22Rv1 (cell line): ENCODE data around the gene ELMOD3.
A peak's percentile ranks its signal among the peaks of the same experiment; 100 is the strongest.
"Not testable (repeated sequence)": the region's sequence is repeated elsewhere in the genome, so short reads cannot be mapped to it uniquely, and the experiment has no call there.

Experiments used
- H3K27ac ChIP-seq: fragments of 450-650 bp; 2 replicates; pipeline ENCODE4 v1.5.1; 2017
- ZFX ChIP-seq: fragments of 450-650 bp; IDR thresholded peaks from 2 replicates; pipeline ENCODE4 v1.6.1; 2017; ENCODE audit warnings: antibody characterized with exemption, borderline replicate concordance
- TF ChIP-seq, protein P1 (sequence below): fragments of 450-650 bp; IDR thresholded peaks from 2 replicates; pipeline ENCODE4 v1.5.1; 2017; ENCODE audit warnings: mild to moderate bottlenecking

ELMOD3 gene

DNA sequence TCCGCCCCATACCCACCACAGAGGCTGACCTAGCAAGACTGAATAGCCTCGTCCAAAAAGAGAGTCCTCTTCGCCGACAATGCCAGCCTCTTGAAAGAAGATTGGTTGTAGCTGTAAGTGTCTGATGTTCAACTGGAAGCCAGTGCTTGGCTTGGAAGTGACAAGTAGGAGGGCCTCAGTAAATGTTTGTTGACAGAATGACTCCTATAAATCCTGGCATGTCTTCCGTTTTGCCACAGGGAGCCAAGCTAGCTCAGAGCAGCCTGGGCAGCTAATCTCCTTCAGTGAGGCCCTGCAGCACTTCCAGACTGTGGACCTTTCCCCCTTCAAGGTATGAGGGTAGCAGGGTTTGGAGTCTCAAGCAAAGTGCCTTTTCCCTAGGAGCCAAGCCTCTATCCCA lies 14.9 kb downstream of the ELMOD3 start:
- H3K27ac ChIP-seq, result peak overlapping the region; percentile 61
- TF ChIP-seq, protein P1, sequence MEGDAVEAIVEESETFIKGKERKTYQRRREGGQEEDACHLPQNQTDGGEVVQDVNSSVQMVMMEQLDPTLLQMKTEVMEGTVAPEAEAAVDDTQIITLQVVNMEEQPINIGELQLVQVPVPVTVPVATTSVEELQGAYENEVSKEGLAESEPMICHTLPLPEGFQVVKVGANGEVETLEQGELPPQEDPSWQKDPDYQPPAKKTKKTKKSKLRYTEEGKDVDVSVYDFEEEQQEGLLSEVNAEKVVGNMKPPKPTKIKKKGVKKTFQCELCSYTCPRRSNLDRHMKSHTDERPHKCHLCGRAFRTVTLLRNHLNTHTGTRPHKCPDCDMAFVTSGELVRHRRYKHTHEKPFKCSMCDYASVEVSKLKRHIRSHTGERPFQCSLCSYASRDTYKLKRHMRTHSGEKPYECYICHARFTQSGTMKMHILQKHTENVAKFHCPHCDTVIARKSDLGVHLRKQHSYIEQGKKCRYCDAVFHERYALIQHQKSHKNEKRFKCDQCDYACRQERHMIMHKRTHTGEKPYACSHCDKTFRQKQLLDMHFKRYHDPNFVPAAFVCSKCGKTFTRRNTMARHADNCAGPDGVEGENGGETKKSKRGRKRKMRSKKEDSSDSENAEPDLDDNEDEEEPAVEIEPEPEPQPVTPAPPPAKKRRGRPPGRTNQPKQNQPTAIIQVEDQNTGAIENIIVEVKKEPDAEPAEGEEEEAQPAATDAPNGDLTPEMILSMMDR, result no peak
- TF ChIP-seq ZFX, result no peak

GRCh38 chr2:85371045-85371444 lies 16.5 kb downstream of the ELMOD3 start:
- TF ChIP-seq ZFX, result no peak
- TF ChIP-seq, protein P1, result no peak
- no peak overlapping the region for H3K27ac ChIP-seq

GRCh38 chr2:85376291-85377065 lies 21.9 kb downstream of the ELMOD3 start:
- no peak for TF ChIP-seq ZFX
- TF ChIP-seq, protein P1, result no peak
- no peak overlapping the region for H3K27ac ChIP-seq

DNA sequence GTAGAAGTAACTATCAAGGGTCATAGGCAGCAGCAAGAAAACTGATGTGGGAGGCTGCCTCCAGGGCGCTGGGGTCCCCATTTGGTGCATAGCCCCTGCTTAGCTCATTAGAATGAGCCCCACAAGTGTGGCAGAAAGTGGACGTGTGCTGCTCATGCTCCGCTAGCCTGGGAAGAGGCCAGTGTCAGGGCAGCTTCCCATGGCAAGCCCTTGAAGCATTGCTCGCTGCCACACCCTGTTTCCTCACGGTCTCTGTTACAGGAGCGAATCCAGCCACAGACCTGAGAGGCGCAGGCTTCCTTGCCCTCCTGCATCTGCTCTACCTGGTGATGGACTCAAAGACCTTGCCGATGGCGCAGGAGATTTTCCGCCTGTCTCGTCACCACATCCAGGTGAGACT lies 22.5 kb downstream of the ELMOD3 start:
- TF ChIP-seq, protein P1, result no peak
- no peak for TF ChIP-seq ZFX
- no peak overlapping the region for H3K27ac ChIP-seq

- TF ChIP-seq, protein P1, result no peak
- TF ChIP-seq ZFX, result no peak
- no peak overlapping the region for H3K27ac ChIP-seq
These were observed 23.7 kb downstream of the ELMOD3 start for GRCh38 chr2:85378257-85378656.

GRCh38 chr2:85380048-85380447 lies 25.5 kb downstream of the ELMOD3 start:
- H3K27ac ChIP-seq, result no peak overlapping the region
- no peak for TF ChIP-seq ZFX
- TF ChIP-seq, protein P1, result no peak

- not testable (repeated sequence) for H3K27ac ChIP-seq
These were observed 28.6 kb downstream of the ELMOD3 start for GRCh38 chr2:85383151-85383550.

DNA sequence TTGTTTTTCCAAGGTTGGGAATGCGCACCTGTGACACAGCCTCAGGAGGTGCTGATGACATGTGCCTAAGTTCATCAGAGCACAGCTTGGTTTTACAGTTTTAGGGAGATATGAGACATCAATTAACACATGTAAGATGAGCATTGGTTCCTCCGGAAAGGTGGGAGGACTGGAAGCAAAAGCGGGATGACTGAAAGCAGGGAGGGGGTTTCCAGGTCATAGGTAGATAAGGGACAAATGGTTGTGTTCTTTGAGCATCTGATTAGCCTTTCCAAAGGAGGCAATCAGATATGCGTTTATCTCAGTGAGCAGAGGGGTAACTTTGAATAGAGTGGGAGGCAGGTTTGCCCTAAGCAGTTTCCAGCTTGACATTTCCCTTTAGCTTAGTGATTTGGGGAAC lies 29.3 kb downstream of the ELMOD3 start:
- H3K27ac ChIP-seq, result no peak overlapping the region
- TF ChIP-seq, protein P1, result no peak
- TF ChIP-seq ZFX, result no peak
